ENCODE results near the gene HS3ST4.

The HS3ST4 gene

GRCh38 chr16:25905810-25906209, 214.1 kb downstream of the HS3ST4 start:
- DNase-seq = no peak

- no peak for DNase-seq
These were observed 219.2 kb downstream of the HS3ST4 start for GRCh38 chr16:25910971-25911370.

- no peak for DNase-seq
These were observed 220.6 kb downstream of the HS3ST4 start for GRCh38 chr16:25912321-25912720.

GRCh38 chr16:25914357-25914962, 222.7 kb downstream of the HS3ST4 start:
- DNase-seq = no peak

GRCh38 chr16:25916037-25916436, 224.3 kb downstream of the HS3ST4 start:
- DNase-seq = no peak

- DNase-seq = no peak
These were observed 230.7 kb downstream of the HS3ST4 start for GRCh38 chr16:25922438-25922837.

- no peak for DNase-seq
These were observed 233.7 kb downstream of the HS3ST4 start for GRCh38 chr16:25925421-25925820.

- DNase-seq = no peak
These were observed 239.8 kb downstream of the HS3ST4 start for GRCh38 chr16:25931473-25932035.

GRCh38 chr16:25941800-25942499, 250.2 kb downstream of the HS3ST4 start:
- no peak for DNase-seq

- DNase-seq = no peak
These were observed 259.0 kb downstream of the HS3ST4 start for GRCh38 chr16:25950586-25951281.

- DNase-seq = no peak
These were observed 260.2 kb downstream of the HS3ST4 start for GRCh38 chr16:25951999-25952398.

GRCh38 chr16:25952983-25953382, 261.2 kb downstream of the HS3ST4 start:
- DNase-seq = no peak

- DNase-seq = no peak
These were observed 265.9 kb downstream of the HS3ST4 start for GRCh38 chr16:25957707-25958106.

- DNase-seq = no peak
These were observed 267.5 kb downstream of the HS3ST4 start for GRCh38 chr16:25959221-25959620.

GRCh38 chr16:25966172-25967097, 274.7 kb downstream of the HS3ST4 start:
- no peak for DNase-seq

GRCh38 chr16:25977121-25977520, 285.4 kb downstream of the HS3ST4 start:
- DNase-seq = no peak

- DNase-seq = no peak
These were observed 286.5 kb downstream of the HS3ST4 start for GRCh38 chr16:25978218-25978617.

- no peak for DNase-seq
These were observed 296.3 kb downstream of the HS3ST4 start for GRCh38 chr16:25988084-25988483.

- DNase-seq = no peak
These were observed 297.1 kb downstream of the HS3ST4 start for GRCh38 chr16:25988882-25989281.

- no peak for DNase-seq
These were observed 304.3 kb downstream of the HS3ST4 start for GRCh38 chr16:25996052-25996451.

GRCh38 chr16:26005336-26005735, 313.6 kb downstream of the HS3ST4 start:
- DNase-seq = no peak

GRCh38 chr16:26012376-26012775, 320.6 kb downstream of the HS3ST4 start:
- no peak for DNase-seq

GRCh38 chr16:26015776-26016175, 324.0 kb downstream of the HS3ST4 start:
- DNase-seq = no peak
